Adrenal gland (tissue), 12 donors: ENCODE data around the gene KLHL22. TPM values are rescaled to one million over a fixed set of nuclear protein-coding genes. Genes with fewer than 3 reads are reported as not detected.

ENCODE experiments used
- DNase-seq, 7 donors: peaks; one replicate each; pipeline ENCODE4 v3.0.0-alpha.2; 2019 to 2020
- H3K27ac ChIP-seq, 5 donors: fragments of 200-600 bp; sonication (generic) in 4 of 5; 1 replicate in 3 of 5; 2 replicates in 2 of 5; pipeline versions ENCODE4 v1.5.1 to v1.8.0; 2016 to 2020; ENCODE audit warnings: mild to moderate bottlenecking in 1 of 5
- H3K27me3 ChIP-seq: fragments of 200-600 bp; 2 replicates; pipeline ENCODE4 v1.8.0; 2021
- H3K36me3 ChIP-seq, 2 donors: fragments of 200-600 bp; replicated peaks in 1 of 2; 1 replicate in 1 of 2; 2 replicates in 1 of 2; pipeline versions ENCODE4 v1.5.1 to v1.8.0; 2018 to 2022
- H3K4me1 ChIP-seq, 2 donors: fragments of 200-600 bp; replicated peaks in 1 of 2; 1 replicate in 1 of 2; 2 replicates in 1 of 2; pipeline versions ENCODE4 v1.5.1 to v1.8.0; 2018 to 2021
- H3K4me3 ChIP-seq, 4 donors: fragments of 200-600 bp; sonication (generic) in 3 of 4; one replicate each; pipeline ENCODE4 v1.5.1; 2016 to 2018
- H3K9me3 ChIP-seq, 3 donors: fragments of 200-600 bp; sonication (generic) in 1 of 3; replicated peaks in 1 of 3; 1 replicate in 2 of 3; 2 replicates in 1 of 3; pipeline versions ENCODE4 v1.5.1 to v1.8.0; 2016 to 2021
- POLR2A ChIP-seq, 2 donors: fragments of 450-650 bp; IDR thresholded peaks; one replicate each; pipeline ENCODE4 v1.6.1; 2017; ENCODE audit warnings: antibody characterized with exemption in 2 of 2, mild to moderate bottlenecking in 2 of 2, moderate library complexity in 1 of 2
- WGBS, 4 donors: extraction: QIAGEN DNeasy Blood & Tissue Kit in 2 of 4; methylation state at CpG; one replicate each; pipeline versions ENCODE4 v1.1.5 to v1.1.7; 2013 to 2017; 5-methylcytosine and 5-hydroxymethylcytosine counted together
- intact Hi-C, 2 donors: fragments of 100-400 bp; cut with DNase I; formaldehyde crosslinking; loops; one replicate each; pipeline versions ENCODE4 v1.14.1 to v1.15.0; 2022 to 2023
- polyA plus RNA-seq, 3 donors: library from polyadenylated mRNA; stranded (reverse); fragments of 200-250 nt in 2 of 3; fragments of 350-450 nt in 1 of 3; fragmentation: Illumina TruSeq in 1 of 3; extraction: RNeasy Lipid Tissue Mini Kit (QIAGEN cat#74804) in 1 of 3; gene quantifications; one replicate each; pipeline ENCODE4 v1.2.3, GENCODE V29; 2013 to 2014
- total RNA-seq, 9 donors: library from RNA; depleted of rRNA in 4 of 9; stranded (reverse); fragments of >200 nt in 4 of 9; fragments of 120-200 nt in 1 of 9; fragmentation: NEBNext Ultra II Directional in 1 of 9; extraction: Animal tissue kit (Norgen Biotek cat#: 25700) in 1 of 9; gene quantifications; one replicate each; pipeline versions ENCODE4 v1.1.0 to v1.2.4, GENCODE V29; 2013 to 2023
- TF ChIP-seq, protein P1 (sequence below), 6 experiments: fragments of 450-650 bp in 4 of 6; fragments of 200-600 bp in 2 of 6; sonication (generic) in 1 of 6; IDR thresholded peaks; 1 replicate in 5 of 6; 2 replicates in 1 of 6; pipeline versions ENCODE4 v1.5.1 to v1.8.0; 2016 to 2021; ENCODE audit warnings: antibody characterized with exemption in 6 of 6, mild to moderate bottlenecking in 2 of 6, moderate library complexity in 1 of 6
- donor health status: healthy with polysubstance abuse.
- donor health status: Bipolar disorder and iron deficiency.
- donor health status: DM: yes; HTN: yes; CAD: no.
- donor health status: DM: no; HTN: no; CAD: no.
- donor health status: DM: no; HTN: no; CAD: no.
- donor health status: DM: yes; HTN: yes; CAD: no.

Gene KLHL22
- total and polyA plus RNA-seq, 12 donors: 15.3 to 38.8 (median 27.6) TPM

DNA sequence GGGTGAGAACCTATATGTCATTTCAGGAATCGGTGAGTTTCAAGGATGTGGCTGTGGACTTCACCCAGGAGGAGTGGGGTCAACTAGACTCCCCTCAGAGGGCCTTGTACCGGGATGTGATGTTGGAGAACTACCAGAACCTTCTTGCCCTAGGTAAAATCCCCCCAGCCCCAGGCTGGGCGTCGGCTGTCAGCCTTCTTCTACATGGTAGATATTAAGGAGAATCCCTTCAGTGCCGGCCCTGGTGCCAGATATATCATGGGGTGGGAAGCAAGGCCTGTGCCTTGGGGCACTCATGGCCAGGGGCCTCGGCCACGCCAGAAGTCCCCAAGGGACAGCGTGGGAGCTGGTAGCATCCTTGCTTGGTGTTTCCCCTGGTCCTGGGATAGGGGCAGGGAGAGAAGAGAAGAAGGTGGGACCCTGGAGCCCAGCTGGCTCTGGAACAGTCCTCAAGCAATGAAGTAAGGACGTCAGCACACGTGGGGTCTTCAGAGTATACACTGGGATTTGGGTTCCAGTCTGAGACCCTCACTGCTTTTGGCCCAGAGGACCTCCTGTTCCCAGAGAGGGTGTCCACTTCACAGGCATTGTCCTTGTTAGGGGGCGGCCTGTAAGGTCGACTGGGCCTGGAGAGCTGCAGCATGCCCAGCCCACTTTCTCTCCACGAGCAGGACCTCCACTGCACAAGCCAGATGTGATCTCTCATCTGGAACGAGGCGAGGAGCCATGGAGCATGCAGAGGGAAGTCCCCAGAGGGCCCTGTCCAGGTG lies 94.8 kb downstream of the KLHL22 start:
- Histone ChIP-seq H3K36me3 (peaks cover 0 to 6% of the 10 kb centered on the region in 2 donors), H3K4me3 (no peak overlapping the region), H3K27me3 (no peaks in the 10 kb centered on the region), H3K4me1 (no peaks in the 10 kb centered on the region), H3K27ac (no peak overlapping the region), H3K9me3 (no peaks in the 10 kb centered on the region)
- TF ChIP-seq POLR2A (IDR thresholded peaks at IDR 0.05): no peak
- TF ChIP-seq, protein P1, sequence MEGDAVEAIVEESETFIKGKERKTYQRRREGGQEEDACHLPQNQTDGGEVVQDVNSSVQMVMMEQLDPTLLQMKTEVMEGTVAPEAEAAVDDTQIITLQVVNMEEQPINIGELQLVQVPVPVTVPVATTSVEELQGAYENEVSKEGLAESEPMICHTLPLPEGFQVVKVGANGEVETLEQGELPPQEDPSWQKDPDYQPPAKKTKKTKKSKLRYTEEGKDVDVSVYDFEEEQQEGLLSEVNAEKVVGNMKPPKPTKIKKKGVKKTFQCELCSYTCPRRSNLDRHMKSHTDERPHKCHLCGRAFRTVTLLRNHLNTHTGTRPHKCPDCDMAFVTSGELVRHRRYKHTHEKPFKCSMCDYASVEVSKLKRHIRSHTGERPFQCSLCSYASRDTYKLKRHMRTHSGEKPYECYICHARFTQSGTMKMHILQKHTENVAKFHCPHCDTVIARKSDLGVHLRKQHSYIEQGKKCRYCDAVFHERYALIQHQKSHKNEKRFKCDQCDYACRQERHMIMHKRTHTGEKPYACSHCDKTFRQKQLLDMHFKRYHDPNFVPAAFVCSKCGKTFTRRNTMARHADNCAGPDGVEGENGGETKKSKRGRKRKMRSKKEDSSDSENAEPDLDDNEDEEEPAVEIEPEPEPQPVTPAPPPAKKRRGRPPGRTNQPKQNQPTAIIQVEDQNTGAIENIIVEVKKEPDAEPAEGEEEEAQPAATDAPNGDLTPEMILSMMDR (IDR thresholded peaks at IDR 0.05): no peak
- 87 to 96% (median 92%) methylated on average over 7 to 15 of the region's 15 CpGs for WGBS, 4 donors
- intact Hi-C loops: no loop called here
- DNase-seq: peak in 1 of 7 donors; percentile 42

DNA sequence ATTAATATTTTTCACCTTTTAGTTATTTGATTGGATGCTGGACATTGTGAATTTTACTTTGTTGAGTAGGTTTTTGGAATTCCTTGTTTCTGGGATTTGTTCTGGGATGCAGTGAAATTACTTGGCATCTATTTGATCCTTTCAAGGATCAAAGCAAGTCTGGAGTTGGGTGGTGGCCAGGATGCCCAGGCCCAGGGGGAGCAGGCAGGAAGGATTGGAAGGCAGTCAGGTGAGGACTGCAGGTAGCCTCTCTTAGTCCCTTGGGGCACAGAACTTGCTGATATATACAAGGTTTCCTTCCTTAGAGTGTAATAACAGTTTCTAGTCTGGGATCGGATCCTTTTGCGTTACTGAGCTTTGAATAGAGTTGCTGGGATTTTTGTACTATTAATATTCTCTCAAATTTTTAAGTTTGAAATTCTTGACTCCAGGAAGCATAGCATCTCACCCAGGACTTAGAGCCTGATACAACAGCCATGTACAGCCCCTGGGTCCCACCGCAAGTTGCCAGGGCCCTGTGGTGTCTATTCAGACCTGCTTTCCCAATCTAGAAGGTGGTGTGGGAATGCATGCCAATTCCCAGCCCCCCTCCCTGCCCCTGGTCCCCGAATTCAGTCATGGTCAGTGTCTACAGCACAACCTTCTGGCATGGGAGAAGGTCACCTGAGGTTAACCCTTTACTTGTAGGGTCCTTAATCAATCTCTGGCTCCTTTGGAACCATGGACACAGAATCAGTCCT lies 95.6 kb downstream of the KLHL22 start:
- Histone ChIP-seq H3K4me1 (peaks cover 0 to 5% of the 10 kb centered on the region in 2 donors), H3K27ac (no peak overlapping the region), H3K36me3 (no peaks in the 10 kb centered on the region), H3K4me3 (no peak overlapping the region), H3K9me3 (no peaks in the 10 kb centered on the region), H3K27me3 (no peaks in the 10 kb centered on the region)
- WGBS, 4 donors: 58 to 74% (median 66%) methylated on average over 4 of the region's 4 CpGs
- TF ChIP-seq POLR2A (IDR thresholded peaks at IDR 0.05): no peak
- TF ChIP-seq, protein P1 (IDR thresholded peaks at IDR 0.05): no peak
- DNase-seq: peak in 1 of 7 donors; percentile 33
- intact Hi-C loops: no loop called here

DNA sequence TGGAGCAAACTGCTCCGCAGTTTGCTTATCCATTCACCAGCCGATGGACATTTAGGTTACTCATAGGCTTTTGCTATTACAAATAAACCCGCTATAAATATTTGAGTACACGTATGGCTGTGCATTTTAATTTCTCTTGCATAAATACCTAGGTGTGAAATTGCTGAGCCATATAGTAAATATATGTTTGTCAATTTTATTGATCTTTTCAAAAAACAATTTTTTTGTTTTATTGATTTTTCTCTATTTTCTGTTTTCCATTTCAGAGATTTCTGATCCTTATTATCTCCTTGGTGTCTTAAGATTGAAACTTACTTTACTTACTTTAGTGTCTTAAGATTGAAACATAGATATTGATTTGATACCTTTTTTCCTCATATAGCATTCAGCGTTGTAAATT lies 97.2 kb downstream of the KLHL22 start:
- no peak for TF ChIP-seq POLR2A (IDR thresholded peaks at IDR 0.05)
- peaks cover 0 to 16% of the 10 kb centered on the region in 2 donors for H3K4me1 ChIP-seq
- no peak for DNase-seq
- intact Hi-C loops: no loop called here
- no peak overlapping the region for H3K4me3 ChIP-seq
- no peak overlapping the region for H3K27ac ChIP-seq
- no peaks in the 10 kb centered on the region for H3K9me3 ChIP-seq
- WGBS, 4 donors: 95 to 98% (median 98%) methylated on average over 5 of the region's 5 CpGs
- H3K36me3 ChIP-seq: no peaks in the 10 kb centered on the region
- no peaks in the 10 kb centered on the region for H3K27me3 ChIP-seq

DNA sequence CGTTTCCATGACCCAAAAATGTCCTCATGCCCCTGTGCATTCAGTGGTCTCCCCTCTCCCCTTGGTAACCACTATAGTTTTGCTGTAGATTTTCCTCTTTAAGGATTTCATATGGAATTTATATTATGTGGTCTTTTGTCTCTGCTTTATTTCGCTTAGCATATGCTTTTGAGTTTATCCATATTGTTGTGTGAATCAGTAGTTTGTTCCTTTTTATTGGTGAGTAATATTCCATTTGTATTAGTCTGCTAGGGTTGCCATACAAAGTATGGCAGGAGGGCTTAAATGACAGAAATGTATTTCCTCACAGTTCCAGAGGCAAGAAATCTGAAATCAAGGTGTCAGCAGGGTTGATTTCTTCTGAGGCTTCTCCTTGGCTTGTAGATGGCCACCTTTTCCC lies 98.1 kb downstream of the KLHL22 start:
- no peak overlapping the region for H3K27ac ChIP-seq
- intact Hi-C loops: no loop called here

More for the DNA sequence above, 98.1 kb downstream of the KLHL22 start:
- Histone ChIP-seq H3K9me3 (no peaks in the 10 kb centered on the region), H3K4me3 (no peak overlapping the region), H3K36me3 (no peaks in the 10 kb centered on the region), H3K4me1 (peaks cover 0 to 17% of the 10 kb centered on the region in 2 donors), H3K27me3 (no peaks in the 10 kb centered on the region)
- no peak for DNase-seq
- no peak for TF ChIP-seq POLR2A (IDR thresholded peaks at IDR 0.05)
- TF ChIP-seq, protein P1 (IDR thresholded peaks at IDR 0.05): no peak
- 86 to 93% (median 91%) methylated on average over 2 of the region's 2 CpGs for WGBS, 4 donors
